GM21529 (cell line): ENCODE data around the gene COX19.

Experiments used
- ATAC-seq: cut with Tn5 transposase; IDR thresholded peaks from one replicate; pipeline ENCODE4 v1.9.1; 2021; ENCODE audit not compliant: unreplicated experiment

Gene COX19, protein sequence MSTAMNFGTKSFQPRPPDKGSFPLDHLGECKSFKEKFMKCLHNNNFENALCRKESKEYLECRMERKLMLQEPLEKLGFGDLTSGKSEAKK

DNA sequence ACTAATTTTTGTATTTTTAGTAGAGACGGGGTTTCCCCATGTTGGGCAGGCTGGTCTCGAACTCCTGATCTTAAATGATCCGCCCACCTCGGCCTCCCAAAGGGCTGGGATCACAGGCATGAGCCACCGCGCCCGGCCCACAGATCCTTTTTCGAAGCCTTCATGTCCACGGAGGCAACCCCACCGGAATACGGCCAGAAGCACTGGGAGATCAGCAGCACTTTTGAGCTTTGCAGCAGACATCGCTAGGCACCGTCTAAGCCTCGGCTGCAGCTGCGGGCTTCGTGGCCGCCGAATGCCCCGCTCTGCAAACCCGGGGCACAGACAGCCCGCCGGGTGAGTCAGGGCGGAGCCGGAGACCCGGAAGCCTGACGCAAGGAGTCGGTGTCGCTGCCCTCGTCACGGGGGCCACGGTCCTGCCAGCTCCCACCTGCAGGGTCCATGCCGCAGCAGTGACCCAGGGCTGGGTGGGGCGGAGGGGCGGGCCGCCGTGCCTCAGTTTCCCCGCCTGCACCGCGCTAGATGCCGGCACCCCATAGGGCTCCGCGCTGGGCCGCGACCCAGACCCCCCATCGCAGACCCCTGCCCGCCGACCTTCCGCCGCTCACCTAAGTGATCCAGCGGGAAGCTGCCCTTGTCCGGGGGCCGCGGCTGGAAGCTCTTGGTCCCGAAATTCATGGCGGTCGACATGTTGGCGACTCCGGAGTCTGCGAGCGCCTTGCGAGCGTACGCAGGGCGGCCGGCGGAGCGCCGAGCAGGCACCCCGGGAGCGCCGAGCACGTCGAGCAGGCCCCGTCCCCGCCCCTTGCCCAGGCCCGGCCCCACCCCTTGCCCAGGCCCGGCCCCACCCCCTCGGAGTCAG lies at the start of gene COX19:
TSS of gene COX19 (minus strand) at position 730 of the 862 bp plus-strand sequence. CDS start at position 690, 40 bp downstream.
- peak; percentile 81 for ATAC-seq

DNA sequence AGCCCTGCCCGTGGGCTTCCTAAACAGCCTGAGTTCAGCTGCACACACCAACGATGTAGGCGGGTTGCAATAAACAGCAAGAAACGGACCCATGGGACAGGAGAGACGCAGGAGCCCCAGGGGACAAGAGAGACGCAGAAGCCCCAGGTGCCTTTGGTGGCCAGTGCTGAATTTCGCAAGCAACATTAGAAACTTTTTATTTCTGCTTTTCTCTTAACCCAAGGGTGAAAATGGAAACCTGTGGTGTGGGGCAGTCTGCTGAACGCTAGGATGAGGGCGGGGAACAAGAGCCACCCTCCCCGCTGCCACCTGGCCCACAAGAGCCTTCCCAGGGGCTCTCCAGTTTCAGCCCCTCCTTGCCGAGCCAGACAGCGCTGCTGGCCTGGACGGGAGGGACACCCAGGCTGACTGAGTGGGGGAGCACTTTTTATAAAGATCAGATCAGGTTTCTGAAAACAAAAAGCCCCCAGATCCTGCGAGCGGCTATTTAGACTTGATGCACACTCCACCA lies 49.0 kb upstream of the COX19 start:
- peak; percentile 65 for ATAC-seq

DNA sequence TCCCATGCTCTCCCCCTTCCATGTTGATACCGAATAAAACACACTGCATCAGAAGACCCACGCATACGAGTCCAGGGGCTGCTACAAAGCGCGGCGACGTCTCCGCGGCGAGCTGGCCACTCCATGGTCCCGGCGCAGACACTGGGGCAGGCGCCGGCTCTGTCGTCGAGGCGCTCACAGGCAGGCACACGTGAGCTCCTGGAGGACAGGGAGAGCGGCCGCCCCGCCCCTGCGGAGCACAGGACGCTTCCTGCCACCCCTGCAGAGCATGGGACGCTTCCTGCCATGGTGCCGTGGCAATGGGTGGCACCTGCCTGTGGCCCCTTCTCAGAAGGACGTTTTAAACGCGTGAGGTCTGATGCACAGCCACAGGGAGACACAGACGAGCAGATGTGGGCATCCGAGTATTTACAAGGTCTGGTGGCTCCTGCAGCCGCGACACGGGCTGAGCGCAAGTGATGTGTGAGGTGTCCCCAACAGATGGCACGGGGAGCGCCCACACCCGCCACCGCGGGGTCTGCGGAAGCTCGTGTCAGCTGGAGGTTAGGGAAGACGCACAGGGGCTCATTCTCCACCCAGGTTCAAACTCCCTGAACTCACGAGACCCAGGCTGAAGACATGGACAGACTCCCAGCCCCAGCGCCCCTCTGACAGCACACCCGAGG lies 47.6 kb upstream of the COX19 start:
- no peak for ATAC-seq

DNA sequence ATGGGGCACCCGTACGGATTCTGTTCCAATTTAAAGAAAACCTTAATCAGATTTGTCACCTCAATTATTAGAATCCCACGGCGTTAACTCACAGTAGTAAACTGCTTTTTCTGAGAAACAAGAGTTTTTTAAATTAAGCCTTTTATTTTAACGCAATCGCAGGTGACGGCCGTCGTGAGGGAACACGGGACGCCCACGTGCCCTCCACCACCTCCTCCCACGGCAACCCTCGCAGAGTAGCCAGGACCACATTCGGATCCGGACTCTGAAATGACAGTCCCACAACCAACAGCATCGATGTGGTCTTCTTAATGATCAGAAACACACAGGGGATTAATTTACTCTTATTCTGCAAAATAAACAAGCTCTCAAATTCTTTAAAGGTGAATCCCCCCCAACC lies 47.0 kb upstream of the COX19 start:
- no peak for ATAC-seq

DNA sequence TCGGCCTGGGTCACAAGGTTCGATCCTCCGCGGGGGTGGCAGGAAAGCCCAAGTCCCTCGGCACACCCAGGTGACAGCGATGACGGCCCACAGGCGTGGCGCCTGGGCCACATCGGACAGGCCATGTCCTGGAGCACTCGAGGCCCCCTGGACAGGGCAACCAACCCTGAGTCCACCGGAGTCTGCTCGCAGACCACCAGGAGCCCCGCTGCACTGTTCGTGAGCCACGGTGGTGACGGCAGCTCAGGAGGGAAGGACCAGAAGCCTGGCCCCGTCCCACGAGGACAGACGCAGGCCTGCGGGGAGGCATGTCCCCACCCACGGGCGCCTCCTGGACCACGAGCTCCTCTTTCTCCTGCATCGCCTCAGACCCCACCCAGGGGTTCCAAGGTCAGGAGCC lies 46.6 kb upstream of the COX19 start:
- ATAC-seq: no peak

DNA sequence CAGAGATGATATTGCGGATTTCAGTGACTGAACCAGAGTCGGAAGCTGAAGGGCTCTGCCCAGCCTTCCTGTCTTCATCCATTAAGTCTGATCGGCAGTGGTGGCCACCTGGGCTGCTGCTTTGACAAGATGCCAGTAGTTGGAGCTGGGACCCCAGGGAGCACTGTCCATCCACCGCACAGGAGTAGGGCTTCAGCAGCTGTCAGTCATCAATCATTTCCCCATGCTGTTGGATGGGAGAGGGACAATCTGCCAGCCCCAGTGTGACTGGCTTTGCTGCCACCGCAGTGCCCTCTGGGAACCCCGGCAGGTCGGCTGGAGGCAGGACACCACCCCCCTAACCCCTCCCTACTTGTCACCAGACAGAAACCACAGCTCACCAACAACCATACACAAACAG lies 46.0 kb upstream of the COX19 start:
- ATAC-seq: no peak

DNA sequence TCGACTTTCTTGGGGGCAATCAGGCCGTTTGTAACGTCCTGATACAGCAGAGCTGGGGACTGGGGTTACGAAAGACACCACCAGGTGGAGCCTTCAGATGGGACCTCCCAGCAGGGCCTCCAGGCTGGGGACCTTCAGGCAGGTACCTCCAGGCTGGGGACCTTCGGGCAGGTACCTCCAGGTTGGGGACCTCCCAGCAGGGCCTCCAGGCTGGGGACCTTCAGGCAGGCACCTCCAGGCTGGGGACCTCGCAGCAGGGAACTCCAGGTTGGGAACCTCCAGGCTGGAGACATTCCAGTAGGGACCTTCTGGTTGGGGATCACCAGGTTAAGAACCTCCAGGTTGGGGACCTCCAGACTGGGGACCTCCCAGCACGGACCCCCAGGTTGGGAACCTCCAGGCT lies 45.5 kb upstream of the COX19 start:
- ATAC-seq: no peak

DNA sequence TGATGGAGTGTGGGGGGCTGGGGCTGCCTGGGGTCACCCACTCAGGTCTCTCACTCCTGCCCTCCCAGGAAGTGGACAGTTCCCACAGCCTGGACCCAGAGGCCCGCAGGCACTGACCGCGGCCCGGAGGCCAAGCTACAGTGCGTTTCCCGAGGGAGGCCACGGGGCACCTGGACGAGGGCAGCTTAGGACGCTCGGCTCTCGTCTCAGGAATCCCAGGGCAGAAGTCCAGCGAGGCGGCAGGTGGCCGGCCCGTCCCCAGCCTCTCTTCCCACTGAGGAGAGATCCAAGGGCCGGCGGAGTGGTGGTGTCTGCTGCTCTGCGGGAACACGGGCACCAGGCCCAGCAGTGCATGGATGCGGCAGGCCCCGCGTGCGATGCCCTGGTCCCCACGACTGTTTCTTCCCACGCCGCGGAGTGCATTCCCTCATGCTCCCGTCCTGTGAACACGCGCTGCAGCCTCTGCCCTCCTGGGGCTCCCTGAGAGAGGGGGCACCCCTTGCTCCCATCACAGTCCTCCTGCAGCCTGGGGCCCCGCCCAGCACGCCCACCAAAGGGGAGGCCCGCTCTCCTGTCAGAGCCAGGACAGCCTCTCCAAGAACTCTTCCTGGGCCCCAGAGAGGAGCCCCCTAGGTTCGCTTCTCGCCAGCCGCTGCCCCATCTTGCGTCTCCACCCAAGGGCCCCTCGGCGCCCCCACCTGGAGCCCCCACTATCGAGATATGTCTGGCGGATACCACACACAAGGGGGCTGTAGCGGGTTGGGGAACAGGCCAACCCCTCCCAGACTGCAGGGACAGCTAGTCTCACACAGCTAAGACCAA lies 44.7 kb upstream of the COX19 start:
- no peak for ATAC-seq

DNA sequence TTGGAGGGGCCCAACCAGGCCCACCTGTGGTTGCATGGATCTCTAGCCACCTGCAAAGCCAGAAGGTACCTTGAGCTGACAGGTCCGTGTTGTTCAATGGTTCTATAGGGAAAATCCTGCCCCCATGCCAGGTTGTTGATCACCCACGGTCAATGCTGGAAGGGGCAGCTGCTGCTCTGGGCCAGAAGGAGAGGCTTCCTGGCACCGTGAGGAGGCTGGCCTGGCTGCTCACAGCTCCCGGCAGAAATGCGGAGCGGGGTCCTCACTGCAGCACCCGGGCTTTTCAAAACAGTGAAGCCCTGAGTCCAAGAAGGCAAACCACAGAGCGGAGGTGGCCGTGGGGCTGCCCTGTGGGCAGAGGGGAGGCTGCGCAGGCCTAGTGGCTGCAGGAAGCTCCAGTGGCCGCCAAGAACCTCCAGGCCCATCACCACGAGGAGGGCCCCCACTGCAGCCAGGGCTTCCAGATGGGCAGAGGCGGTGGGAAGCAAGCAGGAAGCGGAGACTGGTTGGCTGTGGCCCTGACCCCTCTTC lies 44.0 kb upstream of the COX19 start:
- no peak for ATAC-seq

DNA sequence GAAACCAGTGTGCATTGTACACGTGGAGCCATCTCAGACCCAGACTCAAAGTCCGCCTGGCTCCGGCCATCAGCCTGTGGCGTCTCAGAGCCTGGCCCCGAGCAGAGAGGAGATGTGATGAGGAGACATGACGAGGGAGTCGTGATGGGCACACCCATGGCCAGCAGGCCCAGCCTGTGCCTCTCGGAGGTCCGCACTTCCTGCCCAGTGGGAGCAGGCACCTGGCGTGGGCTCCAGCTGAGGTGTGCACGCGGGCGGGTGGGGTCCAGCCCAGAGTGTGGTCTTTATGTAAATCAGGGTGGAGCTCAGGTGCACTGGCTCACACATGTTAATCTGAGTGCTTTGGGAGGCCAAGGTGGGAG lies 43.0 kb upstream of the COX19 start:
- no peak for ATAC-seq

DNA sequence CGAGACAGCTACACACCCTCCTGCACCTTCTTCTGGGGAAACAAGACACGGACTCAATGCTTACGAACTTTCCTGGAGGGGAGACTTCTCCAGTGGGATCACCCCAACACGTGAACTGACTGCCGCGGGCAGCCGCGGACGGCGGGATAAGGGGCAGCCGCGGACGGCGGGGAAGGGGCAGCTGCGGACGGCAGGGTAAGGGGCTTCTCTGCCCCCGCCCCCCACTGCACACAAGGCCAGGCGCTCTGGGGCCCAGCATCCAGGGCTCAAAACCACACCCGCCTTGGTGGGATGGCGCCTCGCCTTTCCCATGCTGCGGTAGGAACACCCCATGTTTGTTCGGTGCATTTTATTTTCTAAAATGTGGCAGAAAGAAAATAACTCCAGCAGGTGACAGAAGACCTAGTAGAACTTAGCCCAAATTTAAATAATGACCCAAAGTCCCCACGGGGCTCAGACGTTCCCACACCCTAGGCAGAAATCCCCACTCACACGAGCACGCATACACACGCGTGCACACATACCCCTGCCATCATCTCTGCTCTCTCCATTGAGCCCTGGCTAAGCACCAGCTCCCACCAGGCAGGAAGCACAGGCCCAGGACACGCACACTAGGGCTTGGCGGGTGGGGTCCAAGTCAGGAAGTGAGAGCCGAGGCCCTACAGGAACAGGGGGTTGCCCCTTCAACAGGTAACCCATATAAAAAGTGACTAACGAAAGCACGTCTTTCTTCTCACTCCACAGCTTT lies 42.4 kb upstream of the COX19 start:
- no peak for ATAC-seq

DNA sequence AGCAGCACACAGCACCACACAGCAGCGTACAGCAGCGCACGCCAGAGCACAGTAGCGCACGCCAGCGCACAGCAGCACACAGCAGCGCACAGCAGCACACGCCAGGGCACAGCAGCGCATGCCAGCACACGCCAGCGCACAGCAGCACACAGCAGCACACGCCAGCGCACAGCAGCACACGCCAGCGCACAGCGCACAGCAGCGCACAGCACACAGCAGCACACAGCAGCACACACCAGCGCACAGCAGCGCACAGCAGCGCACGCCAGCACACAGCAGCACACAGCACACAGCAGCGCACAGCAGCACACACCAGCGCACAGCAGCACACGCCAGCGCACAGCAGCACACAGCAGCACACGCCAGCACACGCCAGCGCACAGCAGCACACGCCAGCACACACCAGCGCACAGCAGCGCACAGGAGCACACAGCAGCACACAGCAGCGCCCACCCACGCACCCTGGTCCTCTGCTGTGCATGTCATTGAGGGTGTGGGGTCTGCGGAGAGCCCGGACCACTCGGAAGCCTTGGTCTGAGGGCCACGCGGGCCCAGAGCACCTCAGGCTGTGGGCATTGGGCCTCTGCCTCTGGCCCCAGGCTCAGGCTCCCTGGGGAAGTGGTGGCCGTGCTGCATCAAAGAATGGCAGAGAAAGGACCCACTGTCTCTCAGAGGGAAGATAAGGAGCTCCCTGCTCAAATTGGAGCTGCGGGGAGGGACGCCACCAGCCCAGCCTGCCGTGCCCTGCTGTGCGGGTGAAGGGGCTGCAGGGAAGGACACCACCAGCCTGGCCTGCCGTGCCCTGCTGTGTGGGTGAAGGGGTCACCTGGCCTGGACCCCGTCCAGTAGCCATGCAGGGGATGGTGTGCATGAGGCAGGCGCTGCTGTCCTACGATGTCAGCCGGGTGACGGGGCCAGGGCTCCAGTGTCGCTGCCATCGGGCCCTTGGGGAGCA lies 41.5 kb upstream of the COX19 start:
- ATAC-seq: no peak

DNA sequence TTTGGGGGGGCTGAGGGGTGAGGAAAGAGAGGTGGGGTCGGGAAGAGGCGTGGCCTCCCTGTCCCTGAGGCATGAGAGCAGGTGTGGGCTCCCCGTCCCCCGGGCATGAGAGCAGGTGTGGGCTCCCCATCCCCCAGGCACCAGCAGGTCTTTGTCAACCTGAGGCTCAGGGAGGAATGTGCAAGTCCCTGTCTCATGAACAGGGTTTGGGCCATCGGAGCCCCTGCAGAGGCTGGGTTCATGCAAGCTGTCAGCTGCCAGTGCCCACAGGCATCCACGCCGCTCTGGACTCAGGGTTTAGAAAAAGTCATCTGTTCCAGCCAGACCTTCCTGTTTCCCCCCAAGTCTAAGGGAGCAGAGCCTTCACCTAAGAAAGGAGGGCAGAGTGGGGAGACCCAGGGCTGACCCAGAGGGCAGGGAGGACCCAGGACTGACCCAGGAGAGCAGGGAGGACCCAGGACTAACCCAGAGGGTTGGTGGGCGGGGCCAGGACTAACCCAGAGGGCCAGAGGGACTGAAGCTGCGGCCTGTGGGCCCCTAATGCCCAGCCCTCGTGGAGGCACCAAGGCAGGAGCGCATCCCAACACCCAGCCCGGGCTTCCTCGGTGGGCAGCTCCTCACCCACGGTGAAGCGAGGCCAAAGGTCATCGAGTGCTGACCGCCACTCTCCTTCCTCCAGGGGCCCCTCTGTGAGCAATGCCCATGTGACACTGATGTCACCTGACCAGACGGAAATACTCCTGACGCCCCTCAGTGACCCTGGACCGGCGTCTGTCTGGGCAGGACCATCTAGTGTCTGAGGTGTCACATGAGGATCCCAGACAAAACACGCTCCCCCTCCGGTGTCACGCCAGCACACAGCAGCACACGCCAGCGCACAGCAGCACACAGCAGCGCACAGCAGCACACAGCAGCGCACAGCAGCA lies 40.1 kb upstream of the COX19 start:
- no peak for ATAC-seq

DNA sequence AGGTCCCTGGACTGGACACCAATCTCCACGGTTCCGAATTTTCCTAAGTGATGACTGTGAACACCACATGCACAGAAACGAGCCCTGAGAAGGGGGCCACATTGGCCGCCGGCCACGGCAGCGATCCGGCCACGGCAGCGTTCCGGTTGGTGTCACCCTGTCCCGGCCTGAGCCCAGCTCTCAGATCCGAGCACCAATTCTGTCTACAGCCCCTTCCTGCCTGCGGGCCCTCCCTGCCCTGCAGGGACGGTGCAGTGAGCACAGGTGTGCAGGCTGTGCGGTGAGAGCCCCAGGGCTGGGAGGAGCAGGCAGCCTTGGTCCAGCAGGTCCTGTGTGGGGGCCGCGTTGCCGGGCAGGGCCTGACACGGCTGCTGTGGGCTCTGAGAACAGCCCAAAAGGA lies 39.3 kb upstream of the COX19 start:
- ATAC-seq: no peak

DNA sequence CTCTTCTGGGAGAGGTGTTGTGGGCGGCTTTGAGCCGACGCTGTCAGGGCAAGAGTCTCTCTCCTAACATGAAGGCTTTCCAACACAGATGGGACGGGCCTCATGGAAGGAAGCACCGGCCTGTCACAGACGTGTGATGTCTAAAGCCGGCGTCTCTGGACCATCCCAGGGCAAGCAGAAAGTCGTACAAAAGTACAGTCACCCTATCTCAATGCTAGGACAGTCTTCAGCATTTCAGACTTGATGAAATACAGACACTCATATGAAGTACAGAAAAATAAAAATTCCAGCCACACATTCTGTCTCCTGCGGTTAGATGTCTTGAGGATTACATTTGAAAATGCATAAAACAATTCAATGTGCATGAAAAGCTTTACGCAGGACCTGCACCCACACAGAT lies 38.2 kb upstream of the COX19 start:
- no peak for ATAC-seq

DNA sequence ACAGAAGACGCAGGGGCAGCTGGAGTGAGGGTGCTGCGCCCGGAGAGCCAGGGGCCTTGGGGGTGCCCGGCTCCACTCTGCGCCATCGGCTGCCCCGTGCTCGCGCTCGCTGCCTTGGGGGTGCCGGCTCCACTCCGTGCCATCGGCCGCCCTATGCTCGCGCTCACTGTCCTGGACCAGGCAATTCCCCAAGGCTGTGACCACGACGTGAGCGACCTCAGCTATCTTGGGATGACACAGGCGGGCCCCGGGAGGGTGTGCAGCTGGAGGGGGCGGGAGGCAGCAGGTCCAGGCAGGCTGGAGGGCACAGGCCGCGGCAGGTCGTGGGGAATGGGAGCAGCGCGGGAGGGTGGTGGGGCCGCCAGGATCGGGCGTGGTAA lies 37.4 kb upstream of the COX19 start:
- ATAC-seq: no peak

DNA sequence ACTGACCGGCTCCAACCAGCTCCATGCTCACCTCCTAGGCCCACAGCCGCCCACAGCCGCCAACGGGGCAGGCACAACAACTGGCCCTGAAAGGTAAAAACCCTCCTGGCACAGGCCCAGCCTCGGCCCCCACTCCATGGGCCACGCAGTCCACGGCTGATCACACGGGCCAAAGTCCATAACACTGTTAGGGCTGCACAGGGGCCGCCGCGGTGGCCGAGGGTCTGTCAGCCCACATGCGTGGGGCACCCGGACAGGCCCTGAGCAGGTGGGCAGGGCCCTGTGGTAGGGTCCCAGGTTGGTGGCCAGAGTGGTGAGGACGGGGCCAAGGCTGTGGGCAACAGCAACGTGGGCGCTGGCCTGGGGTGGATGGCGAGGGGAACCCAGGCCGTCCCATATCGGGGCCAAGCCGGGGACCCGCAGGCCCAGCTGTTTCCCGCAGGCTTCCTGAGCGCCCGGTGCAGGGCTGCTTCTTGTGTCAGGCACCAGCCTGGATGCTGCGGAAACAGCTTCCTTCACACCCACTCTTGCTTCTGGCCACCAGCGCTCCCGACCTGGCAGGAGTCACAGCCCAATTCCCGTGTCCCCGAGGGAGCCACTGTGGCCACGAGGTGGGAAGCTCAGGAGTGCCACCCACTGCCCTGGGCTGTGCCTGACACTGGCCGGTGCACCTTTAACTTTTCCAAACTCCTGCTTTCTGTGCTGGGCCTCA lies 36.8 kb upstream of the COX19 start:
- no peak for ATAC-seq
